ENCODE results near the gene EML4.

DNA sequence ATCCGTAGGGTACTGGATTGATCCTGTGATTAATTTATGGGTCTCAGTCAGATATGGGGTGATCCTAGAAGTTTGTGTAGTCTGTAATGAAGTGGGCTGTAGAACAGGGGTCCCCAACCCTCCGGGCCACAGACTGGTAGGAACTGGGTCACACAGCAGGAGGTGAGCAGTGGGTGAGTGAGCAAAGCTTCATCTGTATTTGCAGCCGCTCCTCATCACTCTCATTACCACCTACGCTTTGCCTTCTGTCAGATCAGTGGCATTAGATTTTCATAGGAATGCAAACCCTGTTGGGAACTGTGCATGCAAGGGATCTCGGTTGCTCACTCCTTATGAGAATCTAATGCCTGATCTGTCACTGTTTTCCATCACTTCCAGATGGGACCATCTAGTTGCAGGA lies 48.8 kb downstream of the EML4 start:
- TF ChIP-seq, protein P1, sequence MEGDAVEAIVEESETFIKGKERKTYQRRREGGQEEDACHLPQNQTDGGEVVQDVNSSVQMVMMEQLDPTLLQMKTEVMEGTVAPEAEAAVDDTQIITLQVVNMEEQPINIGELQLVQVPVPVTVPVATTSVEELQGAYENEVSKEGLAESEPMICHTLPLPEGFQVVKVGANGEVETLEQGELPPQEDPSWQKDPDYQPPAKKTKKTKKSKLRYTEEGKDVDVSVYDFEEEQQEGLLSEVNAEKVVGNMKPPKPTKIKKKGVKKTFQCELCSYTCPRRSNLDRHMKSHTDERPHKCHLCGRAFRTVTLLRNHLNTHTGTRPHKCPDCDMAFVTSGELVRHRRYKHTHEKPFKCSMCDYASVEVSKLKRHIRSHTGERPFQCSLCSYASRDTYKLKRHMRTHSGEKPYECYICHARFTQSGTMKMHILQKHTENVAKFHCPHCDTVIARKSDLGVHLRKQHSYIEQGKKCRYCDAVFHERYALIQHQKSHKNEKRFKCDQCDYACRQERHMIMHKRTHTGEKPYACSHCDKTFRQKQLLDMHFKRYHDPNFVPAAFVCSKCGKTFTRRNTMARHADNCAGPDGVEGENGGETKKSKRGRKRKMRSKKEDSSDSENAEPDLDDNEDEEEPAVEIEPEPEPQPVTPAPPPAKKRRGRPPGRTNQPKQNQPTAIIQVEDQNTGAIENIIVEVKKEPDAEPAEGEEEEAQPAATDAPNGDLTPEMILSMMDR (IDR thresholded peaks at IDR 0.05; ENCODE audit: insufficient read depth, low read depth, low read length) = no peak
- no peak for TF ChIP-seq EZH2 (IDR thresholded peaks at IDR 0.05; ENCODE audit: insufficient read depth, low read length)

Measured in astrocyte (in vitro differentiated cells and primary cell).